Endothelial cell of umbilical vein (primary cell): ENCODE data around the gene TSPAN14. TPM values are rescaled to one million over a fixed set of nuclear protein-coding genes. Genes with fewer than 3 reads are reported as not detected.

Experiments
- BruUV-seq: library from RNA; stranded (reverse); fragments of 400-500 nt; replicated peaks from 2 replicates; lab custom pipeline; 2021; lab: Mats Ljungman, UMichigan
- CTCF ChIA-PET: fragments of 300-600, 350-600 bp; sonication (Branson Sonifier 250); formaldehyde crosslinking; loops from one replicate; lab custom pipeline; 2021; ENCODE audit warnings: antibody characterized with exemption, inconsistent platforms; lab: Charles Lee
- POLR2A ChIA-PET: fragments of 300-600, 350-600 bp; sonication (Branson Sonifier 250); formaldehyde crosslinking; loops from one replicate; lab custom pipeline; 2021; ENCODE audit warnings: antibody characterized with exemption, inconsistent platforms; lab: Charles Lee
- DNase-seq: peaks from one replicate; pipeline ENCODE4 v3.0.0-alpha.2; 2011; ENCODE audit warnings: low read depth, low spot score
- FAIRE-seq: peaks from 2 replicates; lab custom pipeline; 2011; peaks lifted over from hg19 to GRCh38; lab: Jason Lieb, UNC
- H2AFZ ChIP-seq: 2 replicates; pipeline ENCODE4 v1.6.0; 2012; ENCODE audit warnings: low read depth, low read length, control low read depth, inconsistent platforms
- H3K27ac ChIP-seq: 2 replicates; pipeline ENCODE4 v1.5.1; 2011; ENCODE audit warnings: low read depth, mild to moderate bottlenecking, control low read depth, low read length, moderate library complexity; ENCODE audit not compliant: insufficient read depth
- H3K27me3 ChIP-seq, 2 experiments: 2 replicates each; pipeline versions ENCODE4 v1.6.0 to v1.6.1; 2011; ENCODE audit warnings: low read length in 2 of 2, mixed read lengths in 1 of 2; ENCODE audit not compliant: control insufficient read depth in 2 of 2, insufficient read depth in 2 of 2
- H3K36me3 ChIP-seq, 2 experiments: 2 replicates in 1 of 2; 3 replicates in 1 of 2; pipeline ENCODE4 v1.5.1; 2011; ENCODE audit warnings: low read length in 2 of 2, mild to moderate bottlenecking in 1 of 2, moderate library complexity in 1 of 2; ENCODE audit not compliant: control insufficient read depth in 2 of 2, insufficient read depth in 2 of 2; ENCODE audit errors: extremely low read depth in 1 of 2
- H3K4me1 ChIP-seq: 3 replicates; pipeline ENCODE4 v1.5.1; 2011; ENCODE audit warnings: mild to moderate bottlenecking, low read length; ENCODE audit not compliant: control insufficient read depth, insufficient read depth; ENCODE audit errors: extremely low read depth
- H3K4me2 ChIP-seq: 2 replicates; pipeline ENCODE4 v1.6.1; 2011; ENCODE audit warnings: low read length, control low read depth, mixed read lengths; ENCODE audit not compliant: insufficient read depth
- H3K4me3 ChIP-seq, 3 experiments: fragments of 200-600 bp in 1 of 3; sonication (generic), shearing (Covaris generic) in 1 of 3; replicated peaks in 1 of 3; 2 replicates each; pipeline ENCODE4 v1.5.1; 2011 to 2016; ENCODE audit warnings: control low read depth in 3 of 3, low read length in 3 of 3, mild to moderate bottlenecking in 2 of 3, inconsistent platforms in 1 of 3, low read depth in 1 of 3, moderate library complexity in 1 of 3; ENCODE audit not compliant: insufficient read depth in 1 of 3
- H3K79me2 ChIP-seq: 2 replicates; pipeline ENCODE4 v1.6.0; 2012; ENCODE audit warnings: low read length, inconsistent platforms; ENCODE audit not compliant: control insufficient read depth, insufficient read depth
- H3K9ac ChIP-seq: replicated peaks from 2 replicates; pipeline ENCODE3; 2011; ENCODE audit warnings: low read length, control low read depth; ENCODE audit not compliant: insufficient read depth; ENCODE audit errors: extremely low read depth
- H3K9me1 ChIP-seq: replicated peaks from 3 replicates; pipeline ENCODE4 v1.6.0; 2011; ENCODE audit warnings: mild to moderate bottlenecking, low read length; ENCODE audit not compliant: control insufficient read depth, insufficient read depth; ENCODE audit errors: extremely low read depth
- H3K9me3 ChIP-seq: replicated peaks from 2 replicates; pipeline ENCODE4 v1.5.1; 2012; ENCODE audit warnings: low read length, inconsistent platforms; ENCODE audit not compliant: control insufficient read depth, insufficient read depth
- H4K20me1 ChIP-seq: replicated peaks from 2 replicates; pipeline ENCODE3; 2011; ENCODE audit warnings: mild to moderate bottlenecking, low read length; ENCODE audit not compliant: control insufficient read depth, insufficient read depth; ENCODE audit errors: extremely low read depth
- EZH2 ChIP-seq: IDR thresholded peaks from 2 replicates; pipeline ENCODE4 v1.6.1; 2012; ENCODE audit warnings: borderline replicate concordance, low read depth, mild to moderate bottlenecking, moderate library complexity, low read length, inconsistent platforms; ENCODE audit not compliant: severe bottlenecking
- FOS ChIP-seq: IDR thresholded peaks from 2 replicates; pipeline ENCODE4 v1.6.1; 2011; ENCODE audit warnings: mild to moderate bottlenecking, low read length, moderate library complexity, borderline replicate concordance; ENCODE audit not compliant: insufficient read depth
- GATA2 ChIP-seq: IDR thresholded peaks from 2 replicates; pipeline ENCODE4 v1.7.0; 2011; ENCODE audit warnings: low read depth, mild to moderate bottlenecking, moderate library complexity, mixed read lengths, low read length; ENCODE audit not compliant: insufficient read length, insufficient read depth
- JUN ChIP-seq: IDR thresholded peaks from 2 replicates; pipeline ENCODE4 v1.6.1; 2011; ENCODE audit warnings: borderline replicate concordance, low read depth; ENCODE audit not compliant: insufficient read length, insufficient read depth
- MYC ChIP-seq: IDR thresholded peaks from one replicate; pipeline ENCODE4 v1.6.1; 2011; ENCODE audit warnings: mild to moderate bottlenecking, low read depth, low read length
- POLR2A ChIP-seq: IDR thresholded peaks from 2 replicates; pipeline ENCODE4 v1.6.1; 2012; ENCODE audit warnings: low read depth, mild to moderate bottlenecking, control low read depth, low read length
- POLR2AphosphoS5 ChIP-seq: IDR thresholded peaks from 2 replicates; pipeline ENCODE4 v1.6.1; 2012; ENCODE audit warnings: low read depth, mild to moderate bottlenecking, control low read depth, low read length, moderate library complexity; ENCODE audit not compliant: insufficient read depth
- dilution Hi-C: fragments of 300-500 bp; cut with MboI; formaldehyde crosslinking; loops from one replicate; pipeline ENCODE4 v1.15.0; 2019; ENCODE audit warnings: low sequenced_read_pairs; ENCODE audit not compliant: extremely low pct_ligation_motif_present
- intact Hi-C: fragments of 100-400 bp; cut with micrococcal nuclease; formaldehyde crosslinking; loops from one replicate; pipeline ENCODE4 v1.10.0; 2022
- polyA plus RNA-seq, 4 experiments: library from polyadenylated mRNA; depleted of rRNA in 3 of 4; stranded (reverse) in 3 of 4; unstranded in 1 of 4; fragments of >200 nt; gene quantifications; 2 replicates each; pipeline versions ENCODE4 v1.2.1 to v1.2.3, GENCODE V29; 2011 to 2012; ENCODE audit warnings: missing spikeins in 1 of 4
- total RNA-seq: library from RNA; stranded (reverse); gene quantifications from 2 replicates; pipeline ENCODE4 v1.2.3, GENCODE V29; 2021
- TF ChIP-seq, protein P1 (sequence below): IDR thresholded peaks from 2 replicates; pipeline ENCODE4 v1.6.1; 2011; ENCODE audit not compliant: insufficient read depth, insufficient read length
- TF ChIP-seq, protein P2 (sequence below), 2 donors: IDR thresholded peaks; 1 replicate in 1 of 2; 2 replicates in 1 of 2; pipeline ENCODE4 v1.5.1; 2011; ENCODE audit warnings: low read length in 2 of 2, mild to moderate bottlenecking in 2 of 2, moderate library complexity in 2 of 2, control low read depth in 1 of 2, inconsistent platforms in 1 of 2, low read depth in 1 of 2; ENCODE audit not compliant: insufficient read depth in 1 of 2; ENCODE audit errors: extremely low read depth in 1 of 2

Gene TSPAN14
- total and polyA plus RNA-seq, 2 donors (not counting 3 experiments of a cell fraction or from before 2014, with no cell fraction given): 210 to 242 TPM

DNA sequence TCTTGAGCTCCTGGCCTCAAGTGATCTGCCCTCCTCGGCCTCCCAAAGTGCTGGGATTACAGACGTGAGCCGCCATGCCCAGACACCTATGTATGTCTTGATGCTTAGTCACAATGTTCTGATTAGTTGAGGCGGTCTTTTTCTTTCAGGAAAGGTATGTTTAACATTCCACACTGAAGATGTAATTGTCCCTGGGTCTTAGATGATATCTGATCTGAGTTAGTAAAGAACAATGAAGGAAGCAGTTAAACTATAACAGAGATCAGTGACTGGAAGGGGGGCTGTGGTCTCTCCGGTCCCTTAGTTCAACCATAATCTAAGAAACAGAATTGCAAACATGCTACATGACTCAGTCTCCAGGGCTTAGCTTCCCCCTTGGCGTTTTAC is 52.1 kb downstream of the TSPAN14 start:
- H3K9me1 ChIP-seq: no peaks in the 10 kb centered on the region
- H3K79me2 ChIP-seq: peaks cover 65% of the 10 kb centered on the region
- CTCF ChIA-PET: interaction anchor here (0.6 to 21.9 kb wide), 28 partner anchors 9 to 128 kb away, joined by 3 to 1118 read pairs (median 5); partner anchors contain the start of gene TSPAN14
- intact Hi-C loops (no loop called here), dilution Hi-C loops (no loop called here)
- no peaks in the 10 kb centered on the region for H3K27me3 ChIP-seq
- H3K9ac ChIP-seq: peak overlapping the region; percentile 82
- no peak for FAIRE-seq
- H3K4me3 ChIP-seq: no peak overlapping the region
- TF ChIP-seq JUN (peak; percentile 76), MYC (no peak), POLR2AphosphoS5 (peak; percentile 66), EZH2 (no peak), POLR2A (peak; percentile 45), GATA2 (peak; percentile 96), FOS (peak; percentile 78)
- TF ChIP-seq, protein P1, sequence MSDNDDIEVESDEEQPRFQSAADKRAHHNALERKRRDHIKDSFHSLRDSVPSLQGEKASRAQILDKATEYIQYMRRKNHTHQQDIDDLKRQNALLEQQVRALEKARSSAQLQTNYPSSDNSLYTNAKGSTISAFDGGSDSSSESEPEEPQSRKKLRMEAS: no peak
- TF ChIP-seq, protein P2, sequence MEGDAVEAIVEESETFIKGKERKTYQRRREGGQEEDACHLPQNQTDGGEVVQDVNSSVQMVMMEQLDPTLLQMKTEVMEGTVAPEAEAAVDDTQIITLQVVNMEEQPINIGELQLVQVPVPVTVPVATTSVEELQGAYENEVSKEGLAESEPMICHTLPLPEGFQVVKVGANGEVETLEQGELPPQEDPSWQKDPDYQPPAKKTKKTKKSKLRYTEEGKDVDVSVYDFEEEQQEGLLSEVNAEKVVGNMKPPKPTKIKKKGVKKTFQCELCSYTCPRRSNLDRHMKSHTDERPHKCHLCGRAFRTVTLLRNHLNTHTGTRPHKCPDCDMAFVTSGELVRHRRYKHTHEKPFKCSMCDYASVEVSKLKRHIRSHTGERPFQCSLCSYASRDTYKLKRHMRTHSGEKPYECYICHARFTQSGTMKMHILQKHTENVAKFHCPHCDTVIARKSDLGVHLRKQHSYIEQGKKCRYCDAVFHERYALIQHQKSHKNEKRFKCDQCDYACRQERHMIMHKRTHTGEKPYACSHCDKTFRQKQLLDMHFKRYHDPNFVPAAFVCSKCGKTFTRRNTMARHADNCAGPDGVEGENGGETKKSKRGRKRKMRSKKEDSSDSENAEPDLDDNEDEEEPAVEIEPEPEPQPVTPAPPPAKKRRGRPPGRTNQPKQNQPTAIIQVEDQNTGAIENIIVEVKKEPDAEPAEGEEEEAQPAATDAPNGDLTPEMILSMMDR (IDR thresholded peaks at IDR 0.05; ENCODE audit: extremely low read depth in 1 of 2, insufficient read depth in 1 of 2, low read depth in 1 of 2, low read length in 2 of 2): no peak
- H4K20me1 ChIP-seq: no peaks in the 10 kb centered on the region
- H3K36me3 ChIP-seq: peaks cover 5 to 12% of the 10 kb centered on the region in 2 experiments
- BruUV-seq: no TSS peak
- H3K4me1 ChIP-seq: peaks cover 94% of the 10 kb centered on the region
- no peak overlapping the region for H3K4me2 ChIP-seq
- POLR2A ChIA-PET: interaction anchor here (0.6 to 1.5 kb wide), 6 partner anchors 22 to 98 kb away, joined by 3 to 6 read pairs (median 4); no protein-coding TSS in a partner anchor
- peak; percentile 86 for DNase-seq
- no peak overlapping the region for H2AFZ ChIP-seq
- peak overlapping the region; percentile 96 for H3K27ac ChIP-seq
- H3K9me3 ChIP-seq: no peaks in the 10 kb centered on the region
